Body of pancreas (tissue), 4 donors: ENCODE data around the gene CRAT.

Experiments
- POLR2A ChIP-seq, 3 donors: fragments of 450-650 bp; IDR thresholded peaks; one replicate each; pipeline ENCODE4 v1.6.1; 2016; ENCODE audit warnings: antibody characterized with exemption in 3 of 3, mild to moderate bottlenecking in 2 of 3
- TF ChIP-seq, protein P1 (sequence below), 7 experiments: fragments of 450-650 bp in 4 of 7; fragments of 200-600 bp in 3 of 7; sonication (generic) in 3 of 7; IDR thresholded peaks; one replicate each; pipeline ENCODE4 v1.5.1; 2016 to 2019; ENCODE audit warnings: antibody characterized with exemption in 7 of 7

DNA sequence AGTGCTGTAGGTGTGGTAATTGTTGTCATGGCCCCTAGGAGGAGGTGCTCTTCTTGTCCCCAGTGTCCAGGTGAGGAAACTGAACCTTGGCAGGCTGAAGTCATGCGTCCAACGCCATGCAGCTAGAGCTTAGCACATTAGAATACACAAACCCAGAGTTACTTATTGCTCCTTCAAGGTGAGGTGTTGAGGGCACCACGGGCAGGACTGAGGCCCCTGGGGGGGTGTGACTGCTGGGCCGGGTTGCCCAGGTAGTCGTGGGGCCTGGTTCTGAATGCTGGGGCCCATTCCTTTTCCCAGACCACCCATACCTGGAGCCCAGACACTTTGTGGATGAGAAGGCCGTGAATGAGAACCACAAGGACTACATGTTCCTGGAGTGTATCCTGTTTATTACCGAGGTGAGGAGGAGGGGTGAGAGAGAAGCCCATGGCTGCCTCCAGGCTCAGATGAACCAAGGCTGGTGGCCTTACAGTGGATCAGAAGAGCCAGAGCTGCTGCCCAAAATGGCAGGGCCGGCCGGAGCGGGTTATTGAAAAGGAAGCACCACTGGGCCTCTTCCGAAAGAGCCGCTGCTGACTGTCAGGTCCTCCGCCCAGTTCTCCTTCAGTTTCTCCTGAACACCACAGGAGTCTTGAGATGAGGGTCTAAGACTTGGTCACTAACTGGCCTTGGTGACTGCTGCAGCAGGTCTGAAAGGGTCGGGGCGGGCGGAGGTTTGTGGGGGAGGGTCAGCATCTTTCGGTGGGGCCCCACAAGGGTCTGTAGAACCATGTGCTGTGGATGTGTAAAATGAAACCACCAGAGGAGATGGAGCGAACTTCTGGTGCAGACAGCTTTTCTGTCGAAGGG, 26.9 kb upstream of the CRAT start:
- TF ChIP-seq, protein P1, sequence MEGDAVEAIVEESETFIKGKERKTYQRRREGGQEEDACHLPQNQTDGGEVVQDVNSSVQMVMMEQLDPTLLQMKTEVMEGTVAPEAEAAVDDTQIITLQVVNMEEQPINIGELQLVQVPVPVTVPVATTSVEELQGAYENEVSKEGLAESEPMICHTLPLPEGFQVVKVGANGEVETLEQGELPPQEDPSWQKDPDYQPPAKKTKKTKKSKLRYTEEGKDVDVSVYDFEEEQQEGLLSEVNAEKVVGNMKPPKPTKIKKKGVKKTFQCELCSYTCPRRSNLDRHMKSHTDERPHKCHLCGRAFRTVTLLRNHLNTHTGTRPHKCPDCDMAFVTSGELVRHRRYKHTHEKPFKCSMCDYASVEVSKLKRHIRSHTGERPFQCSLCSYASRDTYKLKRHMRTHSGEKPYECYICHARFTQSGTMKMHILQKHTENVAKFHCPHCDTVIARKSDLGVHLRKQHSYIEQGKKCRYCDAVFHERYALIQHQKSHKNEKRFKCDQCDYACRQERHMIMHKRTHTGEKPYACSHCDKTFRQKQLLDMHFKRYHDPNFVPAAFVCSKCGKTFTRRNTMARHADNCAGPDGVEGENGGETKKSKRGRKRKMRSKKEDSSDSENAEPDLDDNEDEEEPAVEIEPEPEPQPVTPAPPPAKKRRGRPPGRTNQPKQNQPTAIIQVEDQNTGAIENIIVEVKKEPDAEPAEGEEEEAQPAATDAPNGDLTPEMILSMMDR (IDR thresholded peaks at IDR 0.05): no peak
- no peak for TF ChIP-seq POLR2A (IDR thresholded peaks at IDR 0.05)
